Activated CD8-positive, alpha-beta memory T cell treated with anti-CD3 and anti-CD28 coated beads, Interleukin-2, amount 10 ng/mL, durations not matched to agents 7 days and 5 days (primary cell): ENCODE results near the gene C22orf23. TPM values are rescaled to one million over a fixed set of nuclear protein-coding genes. Genes with fewer than 3 reads are reported as not detected.
"Not testable (repeated sequence)": the region's sequence is repeated elsewhere in the genome, so short reads cannot be mapped to it uniquely, and the experiment has no call there.

Experiments
- ATAC-seq: fragments of 150-1000 bp; cut with Tn5 transposase; one replicate; pipeline ENCODE4 v1.10.0; 2021; ENCODE audit warnings: moderate library complexity
- CTCF ChIA-PET: fragments of 350-600 bp; sonication (Branson Sonifier 250); formaldehyde crosslinking; loops from one replicate; lab custom pipeline; 2021; ENCODE audit warnings: antibody characterized with exemption; lab: Charles Lee
- DNase-seq: peaks from one replicate; pipeline ENCODE4 v3.0.0-alpha.2; 2020
- H3K27ac Mint-ChIP-seq: one replicate; pipeline ENCODE4 v1.8.0; 2021; ENCODE audit warnings: mild to moderate bottlenecking, mixed read lengths
- H3K27me3 Mint-ChIP-seq: one replicate; pipeline ENCODE4 v1.8.0; 2021; ENCODE audit warnings: mixed read lengths
- H3K36me3 Mint-ChIP-seq: one replicate; pipeline ENCODE4 v1.8.0; 2021; ENCODE audit warnings: mild to moderate bottlenecking, mixed read lengths
- H3K4me1 Mint-ChIP-seq: one replicate; pipeline ENCODE4 v1.8.0; 2021; ENCODE audit warnings: mixed read lengths
- H3K4me3 Mint-ChIP-seq: one replicate; pipeline ENCODE4 v1.8.0; 2021; ENCODE audit warnings: mild to moderate bottlenecking, moderate library complexity, mixed read lengths
- H3K9me3 Mint-ChIP-seq: one replicate; pipeline ENCODE4 v1.8.0; 2022; ENCODE audit warnings: low read depth, mixed read lengths
- total RNA-seq, 2 experiments: library from RNA; stranded (reverse); gene quantifications; one replicate each; pipeline ENCODE4 v1.2.3, GENCODE V29; 2021

The C22orf23 gene
- total RNA-seq, 2 experiments from 2014 or later, result 0.21 TPM; not detected in 1

DNA sequence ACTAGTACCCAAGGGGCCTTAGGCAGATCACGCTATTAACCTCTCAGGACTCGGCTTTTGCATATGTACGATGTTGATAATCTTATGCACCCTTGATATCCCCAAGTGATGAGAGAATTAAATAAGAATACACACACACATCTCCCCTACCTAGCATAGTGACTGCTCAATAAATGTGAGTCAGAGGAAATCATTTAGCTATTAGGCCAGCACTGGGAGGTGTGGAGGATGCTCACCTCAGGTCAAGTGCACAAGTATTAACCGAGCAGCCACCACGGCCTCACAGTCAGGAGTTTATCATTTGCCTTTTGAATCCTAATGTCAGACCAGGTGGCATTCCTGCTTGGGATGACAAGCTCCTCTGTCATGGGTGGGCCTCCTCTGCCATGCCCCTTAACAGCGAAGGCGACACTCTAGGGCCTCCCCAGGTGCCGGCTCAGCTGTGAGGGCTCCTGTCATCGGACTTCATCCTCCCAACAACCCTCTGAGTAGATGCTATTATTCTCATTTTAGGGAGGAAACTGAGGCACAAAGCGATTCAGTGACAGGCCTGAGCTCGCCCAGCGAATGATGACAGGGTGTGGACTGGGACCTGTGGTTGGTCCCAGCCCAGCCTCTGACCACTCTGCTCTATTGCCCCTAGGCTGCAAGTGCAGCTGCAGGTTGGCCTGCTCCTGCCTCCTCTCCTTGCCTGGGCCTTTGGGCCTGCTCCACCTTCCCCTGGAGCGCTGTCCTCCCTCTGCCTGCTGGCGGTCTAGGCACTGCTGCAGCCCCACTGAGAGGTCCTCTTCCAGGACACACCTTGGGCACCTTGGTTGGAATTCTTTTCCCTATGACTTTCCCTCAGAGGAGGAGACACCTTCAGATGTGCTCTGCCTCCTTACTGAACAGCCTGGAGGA lies 36.0 kb upstream of the C22orf23 start:
- Mint-ChIP-seq H3K27ac (no peak overlapping the region), H3K4me1 (peaks cover 3% of the 10 kb centered on the region), H3K27me3 (no peaks in the 10 kb centered on the region), H3K4me3 (no peak overlapping the region), H3K36me3 (no peaks in the 10 kb centered on the region), H3K9me3 (no peaks in the 10 kb centered on the region)
- CTCF ChIA-PET, result no interaction called here
- no peak for ATAC-seq
- DNase-seq, result no peak

DNA sequence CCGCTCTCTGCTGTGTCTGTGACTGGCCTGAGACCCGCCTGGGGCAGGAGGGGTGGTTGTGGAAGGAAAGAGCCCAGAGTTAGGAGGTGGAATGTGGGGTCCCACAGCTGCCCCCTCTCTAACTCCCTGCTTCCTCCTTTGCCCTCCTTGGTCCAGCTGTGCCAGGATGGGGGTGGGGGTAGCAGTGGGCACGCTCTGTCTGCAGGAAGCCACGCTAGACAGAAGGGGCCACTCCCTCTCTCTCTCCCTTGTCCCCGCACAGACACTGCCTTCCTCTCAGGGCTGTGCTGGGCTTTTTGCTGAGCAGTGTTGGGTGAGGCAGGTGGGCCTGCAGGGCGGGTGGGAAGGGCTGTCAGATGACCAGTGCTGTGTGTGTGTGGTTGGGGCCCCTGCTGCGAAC lies 33.0 kb upstream of the C22orf23 start:
- H3K36me3 Mint-ChIP-seq, result no peaks in the 10 kb centered on the region
- ATAC-seq (no peak), DNase-seq (no peak)
- no peaks in the 10 kb centered on the region for H3K9me3 Mint-ChIP-seq
- CTCF ChIA-PET, result no interaction called here
- H3K4me1 Mint-ChIP-seq, result no peaks in the 10 kb centered on the region
- H3K27me3 Mint-ChIP-seq, result no peaks in the 10 kb centered on the region
- H3K4me3 Mint-ChIP-seq, result no peak overlapping the region
- H3K27ac Mint-ChIP-seq, result no peak overlapping the region

DNA sequence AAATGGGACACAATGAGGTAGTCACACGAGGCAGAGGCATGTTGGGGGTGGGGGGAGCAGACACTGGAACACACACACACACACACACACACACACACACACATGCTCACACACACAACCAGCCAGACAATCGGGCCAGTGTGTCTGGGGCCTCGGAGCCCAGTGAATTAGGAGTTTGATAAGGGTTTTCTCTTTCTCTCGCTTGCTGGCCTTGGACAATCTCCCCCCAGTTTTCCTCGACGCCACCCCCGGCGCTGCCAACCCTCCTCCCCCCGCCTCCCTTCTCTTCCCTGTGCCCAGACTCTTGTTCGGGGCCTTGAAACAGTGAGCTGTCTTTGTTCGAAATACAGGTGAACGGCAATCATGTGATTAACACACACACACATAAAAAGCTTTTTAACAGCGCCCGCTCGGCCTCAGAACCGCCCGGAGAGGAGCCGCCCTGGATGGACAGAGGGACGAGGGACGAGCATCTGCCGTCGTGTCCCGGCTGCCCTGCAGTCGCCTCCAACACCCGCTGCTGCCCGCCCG lies 32.4 kb upstream of the C22orf23 start:
- DNase-seq (no peak), ATAC-seq (no peak)
- H3K27me3 Mint-ChIP-seq, result no peaks in the 10 kb centered on the region
- no peak overlapping the region for H3K4me3 Mint-ChIP-seq
- H3K9me3 Mint-ChIP-seq, result no peaks in the 10 kb centered on the region
- no peak overlapping the region for H3K27ac Mint-ChIP-seq
- no peaks in the 10 kb centered on the region for H3K36me3 Mint-ChIP-seq
- H3K4me1 Mint-ChIP-seq, result no peaks in the 10 kb centered on the region
- CTCF ChIA-PET, result no interaction called here

DNA sequence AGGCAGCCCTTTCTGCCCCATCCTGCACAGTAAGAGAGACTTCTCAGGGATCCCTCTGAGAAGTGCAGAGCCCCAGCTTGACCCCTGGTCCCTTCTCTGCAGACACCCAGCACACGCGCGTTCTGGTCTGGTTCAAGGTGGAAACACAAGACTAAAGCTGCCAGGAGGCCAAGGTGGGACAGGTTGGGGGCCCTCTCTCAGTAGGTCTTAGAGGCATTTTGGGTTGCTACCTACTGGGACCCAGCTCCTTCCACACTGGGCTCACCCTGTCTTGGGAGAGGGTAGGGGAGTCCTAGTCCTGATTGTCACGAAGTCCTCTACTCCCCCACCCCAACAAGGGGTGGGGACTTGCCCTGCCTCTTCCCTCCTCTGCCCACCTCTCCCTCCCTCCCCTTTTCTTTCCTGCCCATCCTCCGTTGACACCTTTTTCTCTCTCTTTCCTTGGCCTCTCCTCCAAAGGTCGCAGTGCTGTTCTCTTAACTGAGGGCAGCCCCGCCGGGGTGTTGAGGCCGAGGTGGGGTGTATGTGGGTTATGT lies 31.7 kb upstream of the C22orf23 start:
- no peaks in the 10 kb centered on the region for H3K27me3 Mint-ChIP-seq

DNA sequence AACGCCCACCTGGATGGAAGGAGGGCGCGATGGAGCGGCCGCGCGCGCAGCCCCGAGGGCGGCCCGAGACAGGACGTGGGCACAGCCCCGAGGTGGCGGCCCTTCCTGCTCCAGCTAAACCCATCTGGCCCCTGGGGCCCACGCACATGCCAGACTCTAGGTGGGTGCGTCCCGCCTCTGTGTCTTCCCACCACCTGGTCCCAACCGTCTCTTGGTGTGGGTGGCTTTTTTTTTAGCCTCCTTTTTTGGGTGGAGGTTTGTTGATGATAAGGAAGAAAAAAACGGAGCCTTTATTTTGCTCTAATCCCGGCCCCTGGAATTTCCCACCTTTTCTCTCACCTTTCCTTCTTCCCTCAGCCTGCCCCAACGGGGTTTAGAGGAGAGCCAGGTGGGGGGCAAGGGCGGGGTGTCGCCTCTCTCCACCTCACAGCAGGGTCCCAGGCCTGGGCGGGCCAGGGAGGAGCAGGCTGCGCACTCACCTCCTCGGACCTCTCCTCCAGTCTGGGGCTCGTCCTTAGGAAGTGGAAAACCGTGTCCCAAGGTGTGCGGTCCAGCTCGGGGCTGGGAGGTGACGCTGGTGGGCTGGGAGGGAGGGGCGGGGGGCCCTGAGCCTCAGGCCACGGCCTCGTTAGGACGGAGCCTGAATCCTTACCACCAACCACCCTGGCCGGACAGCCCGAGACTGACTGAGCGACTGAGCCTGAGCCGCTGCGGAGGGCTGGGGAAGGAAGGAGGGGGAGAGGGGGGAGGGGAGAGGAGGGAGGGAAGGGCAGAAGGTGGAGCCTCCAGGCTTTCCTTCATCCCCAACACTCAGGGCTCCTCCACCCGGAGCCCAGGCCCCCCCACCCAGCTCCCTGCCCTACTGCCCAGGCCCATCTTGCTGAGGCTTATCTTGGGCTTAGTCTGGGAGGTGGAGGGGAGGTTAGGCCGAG lies 30.7 kb upstream of the C22orf23 start, which contains the start of gene SOX10:
TSS of gene SOX10 (minus strand) at position 696 of the 932 bp plus-strand sequence. CDS start 771 bp downstream, outside the sequence.
- no peaks in the 10 kb centered on the region for H3K4me1 Mint-ChIP-seq
- no peaks in the 10 kb centered on the region for H3K27me3 Mint-ChIP-seq
- no peaks in the 10 kb centered on the region for H3K36me3 Mint-ChIP-seq
- no peak within 1 kb of the TSS for H3K4me3 Mint-ChIP-seq
- CTCF ChIA-PET, result interaction anchor here (0.5 kb wide), 1 partner anchor 64 kb away, joined by 3 read pairs; no protein-coding TSS in a partner anchor
- DNase-seq, result no peak
- no peak within 1 kb of the TSS for H3K27ac Mint-ChIP-seq
- H3K9me3 Mint-ChIP-seq, result no peaks in the 10 kb centered on the region
- ATAC-seq, result no peak

More for the DNA sequence above, 31.7 kb upstream of the C22orf23 start:
- no peaks in the 10 kb centered on the region for H3K36me3 Mint-ChIP-seq
- no peak overlapping the region for H3K4me3 Mint-ChIP-seq
- no peak overlapping the region for H3K27ac Mint-ChIP-seq
- H3K9me3 Mint-ChIP-seq, result no peaks in the 10 kb centered on the region
- DNase-seq (no peak), ATAC-seq (no peak)
- CTCF ChIA-PET, result no interaction called here
- no peaks in the 10 kb centered on the region for H3K4me1 Mint-ChIP-seq

DNA sequence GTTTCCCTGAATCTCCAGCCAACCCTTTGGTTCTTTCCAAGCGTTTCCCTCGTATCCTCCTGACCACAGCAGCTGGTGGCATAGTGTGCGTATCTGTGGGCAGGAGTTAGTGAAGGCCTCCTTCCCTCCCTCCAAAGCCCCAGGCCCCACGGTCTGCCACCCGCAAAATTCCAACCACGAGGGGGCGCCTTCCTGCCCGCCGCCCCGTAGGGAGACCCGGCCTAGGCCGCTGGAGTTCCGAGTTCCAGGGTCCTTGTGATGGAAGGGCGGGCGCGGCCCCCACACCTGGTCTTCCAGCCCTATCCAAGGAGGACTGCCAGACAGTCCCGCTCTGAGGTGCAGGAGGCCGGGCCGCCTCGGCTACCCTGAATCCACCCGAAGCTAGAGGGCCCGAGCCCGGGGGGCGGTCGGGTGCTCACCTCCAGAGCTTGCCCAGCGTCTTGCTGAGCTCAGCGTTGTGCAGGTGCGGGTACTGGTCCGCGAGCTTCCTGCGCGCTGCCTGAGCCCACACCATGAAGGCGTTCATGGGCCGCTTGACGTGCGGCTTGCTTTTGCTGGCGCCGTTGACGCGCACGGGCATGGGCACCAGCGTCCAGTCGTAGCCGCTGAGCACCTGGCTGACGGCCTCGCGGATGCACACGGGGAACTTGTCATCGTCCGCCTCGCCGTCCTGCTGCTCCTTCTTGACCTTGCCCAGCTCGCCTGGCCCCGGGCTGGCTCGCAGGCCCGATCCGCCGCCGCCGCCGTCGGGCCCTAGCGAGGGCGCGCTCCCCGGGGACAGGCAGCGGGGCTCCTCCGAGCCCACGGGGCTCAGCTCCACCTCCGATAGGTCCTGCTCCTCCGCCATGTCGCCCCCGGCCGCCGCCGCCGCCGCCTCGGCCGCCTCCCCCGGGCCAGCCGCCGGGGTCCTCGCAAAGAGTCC lies 29.8 kb upstream of the C22orf23 start:
- Mint-ChIP-seq H3K36me3 (no peaks in the 10 kb centered on the region), H3K4me3 (no peak overlapping the region), H3K9me3 (no peaks in the 10 kb centered on the region), H3K27me3 (no peaks in the 10 kb centered on the region), H3K27ac (no peak overlapping the region), H3K4me1 (no peaks in the 10 kb centered on the region)
- ATAC-seq (no peak), DNase-seq (no peak)
- CTCF ChIA-PET, result no interaction called here

DNA sequence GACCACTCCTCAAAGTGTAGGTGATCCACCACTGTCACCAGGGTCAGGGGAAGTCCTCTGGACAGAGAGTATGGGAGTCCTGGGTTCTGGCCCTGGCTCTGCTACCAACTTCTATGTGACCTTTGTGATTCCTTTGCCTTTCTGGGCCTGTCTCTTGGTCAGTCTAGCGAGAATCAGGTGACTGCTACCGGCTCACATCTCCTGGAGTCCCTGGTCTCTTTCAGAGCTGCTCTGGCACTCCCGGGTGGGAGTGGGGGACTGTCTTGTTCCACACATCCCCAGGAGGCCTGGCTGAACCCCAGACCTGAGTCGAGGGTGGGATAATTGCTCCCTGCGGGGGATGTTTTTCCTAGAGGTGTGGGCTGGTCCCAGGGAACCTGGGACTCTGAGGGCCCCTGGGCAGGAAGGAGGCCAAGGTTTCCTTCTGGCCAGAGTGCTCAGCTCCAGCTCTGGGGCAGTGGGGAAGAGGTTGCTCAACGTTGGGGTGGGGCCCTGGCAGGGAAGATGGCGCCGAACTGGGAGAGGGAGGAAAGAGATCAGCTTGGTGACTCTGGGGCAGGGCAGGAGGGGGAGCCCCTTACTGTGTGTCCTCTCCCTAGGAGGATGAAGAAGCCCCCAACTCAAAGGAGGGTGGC lies 28.9 kb upstream of the C22orf23 start:
- H3K36me3 Mint-ChIP-seq, result no peaks in the 10 kb centered on the region
- CTCF ChIA-PET, result no interaction called here
- no peak overlapping the region for H3K27ac Mint-ChIP-seq
- H3K4me1 Mint-ChIP-seq, result no peaks in the 10 kb centered on the region
- no peaks in the 10 kb centered on the region for H3K9me3 Mint-ChIP-seq
- no peak for ATAC-seq
- H3K27me3 Mint-ChIP-seq, result no peaks in the 10 kb centered on the region
- no peak overlapping the region for H3K4me3 Mint-ChIP-seq
- DNase-seq, result no peak

DNA sequence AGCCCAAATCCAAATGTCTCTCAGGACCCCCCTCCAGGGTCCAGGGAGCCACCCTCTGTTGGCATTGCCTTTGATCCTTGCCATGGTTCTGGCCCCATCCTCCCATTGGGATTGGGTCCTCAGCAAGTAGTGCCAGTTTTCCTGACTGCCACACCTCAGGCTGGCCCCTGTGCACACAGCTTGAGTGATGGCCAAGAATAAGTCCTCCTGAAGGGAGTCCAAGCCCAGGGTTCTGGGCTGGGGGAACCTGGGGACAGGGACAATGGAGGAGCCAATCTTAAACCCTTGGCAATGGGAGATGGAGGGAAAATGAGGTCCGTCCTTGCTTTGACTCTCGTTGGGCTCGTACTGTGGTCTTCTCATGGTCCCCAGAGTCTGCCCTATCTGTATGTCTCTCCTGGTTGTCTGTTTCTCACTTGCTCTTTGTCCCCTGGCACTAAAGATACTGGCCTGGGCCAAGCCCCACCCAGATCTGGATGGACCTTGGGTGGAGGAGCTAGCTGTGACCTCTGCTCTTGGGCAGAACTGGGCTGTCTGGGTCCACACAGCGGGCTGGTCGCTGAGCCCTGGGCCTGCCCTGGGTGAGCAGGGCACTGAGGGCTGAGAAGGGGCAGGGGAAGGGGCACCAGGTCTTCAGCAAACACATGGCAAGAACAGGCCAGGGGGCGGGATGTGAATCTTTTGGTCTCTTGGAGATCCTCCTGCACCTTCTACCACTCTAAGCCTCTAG lies 28.0 kb upstream of the C22orf23 start:
- CTCF ChIA-PET, result no interaction called here
- H3K9me3 Mint-ChIP-seq, result no peaks in the 10 kb centered on the region
- H3K27me3 Mint-ChIP-seq, result no peaks in the 10 kb centered on the region
- no peaks in the 10 kb centered on the region for H3K4me1 Mint-ChIP-seq
- H3K27ac Mint-ChIP-seq, result no peak overlapping the region
- no peaks in the 10 kb centered on the region for H3K36me3 Mint-ChIP-seq
- DNase-seq (no peak), ATAC-seq (no peak)
- no peak overlapping the region for H3K4me3 Mint-ChIP-seq

DNA sequence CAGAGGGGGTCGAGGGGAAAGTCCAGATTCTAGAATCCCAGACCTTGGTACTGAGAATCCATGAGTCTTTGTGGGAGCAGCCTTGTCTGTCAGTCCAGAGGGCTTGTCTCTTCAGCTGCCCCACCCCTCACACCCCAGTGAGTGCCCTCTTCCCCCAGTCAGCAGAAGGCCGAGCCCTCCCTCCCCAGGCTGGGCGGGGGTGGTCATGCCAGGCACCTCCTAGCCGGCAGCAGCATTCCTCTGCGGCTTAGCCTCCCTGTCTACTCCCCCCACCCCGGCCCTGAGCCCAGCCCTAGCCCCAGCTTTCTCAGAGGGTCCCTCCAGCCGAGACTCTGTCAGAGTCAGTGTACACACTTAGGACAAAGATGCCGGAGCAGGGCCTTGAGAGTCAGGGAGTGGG lies 26.4 kb upstream of the C22orf23 start:
- H3K9me3 Mint-ChIP-seq, result no peaks in the 10 kb centered on the region
- H3K4me1 Mint-ChIP-seq, result no peaks in the 10 kb centered on the region
- no peaks in the 10 kb centered on the region for H3K36me3 Mint-ChIP-seq
- H3K4me3 Mint-ChIP-seq, result no peak overlapping the region
- no peaks in the 10 kb centered on the region for H3K27me3 Mint-ChIP-seq
- no peak for ATAC-seq
- no peak overlapping the region for H3K27ac Mint-ChIP-seq
- no peak for DNase-seq
- CTCF ChIA-PET, result no interaction called here

DNA sequence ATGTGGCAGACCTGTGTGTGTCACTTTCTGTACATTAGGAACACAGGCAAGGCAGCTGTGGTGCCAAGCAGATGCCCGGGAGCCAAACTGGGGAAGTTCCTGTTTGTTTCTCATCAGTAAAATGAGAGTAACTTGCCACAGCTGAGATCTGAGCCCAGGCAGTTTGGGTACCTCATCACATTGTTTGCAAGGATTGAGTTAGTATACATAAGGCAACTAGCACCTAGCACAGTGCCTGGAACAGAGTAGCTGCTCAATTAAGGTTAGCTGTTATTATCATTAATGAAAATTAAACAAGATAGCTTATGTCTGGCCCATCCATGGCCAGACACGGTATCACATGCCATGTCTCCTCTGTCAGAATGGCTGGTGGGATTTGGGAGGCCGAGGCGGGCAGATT lies 23.1 kb upstream of the C22orf23 start:
- CTCF ChIA-PET, result interaction anchor here (2.7 kb wide), 1 partner anchor 11 kb away, joined by 9 read pairs; no protein-coding TSS in a partner anchor
- no peak for DNase-seq

DNA sequence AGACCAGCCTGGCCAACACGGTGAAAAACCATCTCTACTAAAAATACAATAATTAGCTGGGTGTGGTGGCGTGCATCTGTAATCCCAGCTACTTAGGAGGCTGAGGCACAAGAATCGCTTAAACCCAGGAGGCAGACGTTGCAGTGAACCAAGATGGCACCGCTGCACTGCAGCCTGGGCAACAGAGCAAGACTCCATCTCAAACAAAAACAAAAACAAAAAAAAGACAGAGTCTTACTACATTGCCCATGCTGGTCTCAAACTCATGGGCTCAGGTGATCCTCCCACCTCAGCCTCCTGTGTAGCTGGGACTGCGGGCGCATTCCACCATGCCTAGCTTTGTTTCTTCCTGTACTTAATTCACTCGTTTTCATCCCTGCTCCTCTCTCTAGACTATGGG lies 22.6 kb upstream of the C22orf23 start:
- H3K36me3 Mint-ChIP-seq, H3K27ac Mint-ChIP-seq, ATAC-seq, H3K4me1 Mint-ChIP-seq, DNase-seq, H3K9me3 Mint-ChIP-seq, H3K4me3 Mint-ChIP-seq, H3K27me3 Mint-ChIP-seq: not testable (repeated sequence)
- CTCF ChIA-PET, result interaction anchor here (2.7 kb wide), 1 partner anchor 11 kb away, joined by 9 read pairs; no protein-coding TSS in a partner anchor

More for the DNA sequence above, 23.1 kb upstream of the C22orf23 start:
- no peak overlapping the region for H3K4me3 Mint-ChIP-seq
- no peak for ATAC-seq
- no peak overlapping the region for H3K27ac Mint-ChIP-seq
- H3K4me1 Mint-ChIP-seq, result no peaks in the 10 kb centered on the region
- no peaks in the 10 kb centered on the region for H3K9me3 Mint-ChIP-seq
- H3K27me3 Mint-ChIP-seq, result no peaks in the 10 kb centered on the region
- H3K36me3 Mint-ChIP-seq, result no peaks in the 10 kb centered on the region
